ENCODE results near the gene PLBD1.

- TF ChIP-seq CTCF (IDR thresholded peaks at IDR 0.05) (no peak), POLR2A (IDR thresholded peaks at IDR 0.05) (no peak)
These were observed 34.2 kb upstream of the PLBD1 start for GRCh38 chr12:14601692-14602478.

Measured in body of pancreas (tissue), 4 donors.